BE2C (cell line): ENCODE measurements around the gene PRRT3.
"Not testable (repeated sequence)": the region's sequence is repeated elsewhere in the genome, so short reads cannot be mapped to it uniquely, and the experiment has no call there.

Experiments used
- DNase-seq: peaks from one replicate; pipeline ENCODE4 v3.0.0-alpha.2; 2020
- H3K27me3 ChIP-seq: fragments of 250-450 bp; sonication (Bioruptor Pico); 2 replicates; pipeline ENCODE4 v1.5.1; 2020; ENCODE audit warnings: mild to moderate bottlenecking
- H3K36me3 ChIP-seq: fragments of 250-450 bp; sonication (Bioruptor Pico); 2 replicates; pipeline ENCODE4 v1.5.1; 2020; ENCODE audit warnings: mild to moderate bottlenecking
- H3K4me1 ChIP-seq: fragments of 250-450 bp; sonication (Bioruptor Pico); 2 replicates; pipeline ENCODE4 v1.5.1; 2020
- H3K4me3 ChIP-seq: 2 replicates; pipeline ENCODE4 v1.5.1; 2011; ENCODE audit warnings: low read depth, low read length
- H3K9me3 ChIP-seq: fragments of 250-450 bp; sonication (Bioruptor Pico); 2 replicates; pipeline ENCODE4 v1.5.1; 2020
- CTCF ChIP-seq: IDR thresholded peaks from 2 replicates; pipeline ENCODE4 v1.5.1; 2012; ENCODE audit warnings: mild to moderate bottlenecking, low read depth, low read length

Gene PRRT3

DNA sequence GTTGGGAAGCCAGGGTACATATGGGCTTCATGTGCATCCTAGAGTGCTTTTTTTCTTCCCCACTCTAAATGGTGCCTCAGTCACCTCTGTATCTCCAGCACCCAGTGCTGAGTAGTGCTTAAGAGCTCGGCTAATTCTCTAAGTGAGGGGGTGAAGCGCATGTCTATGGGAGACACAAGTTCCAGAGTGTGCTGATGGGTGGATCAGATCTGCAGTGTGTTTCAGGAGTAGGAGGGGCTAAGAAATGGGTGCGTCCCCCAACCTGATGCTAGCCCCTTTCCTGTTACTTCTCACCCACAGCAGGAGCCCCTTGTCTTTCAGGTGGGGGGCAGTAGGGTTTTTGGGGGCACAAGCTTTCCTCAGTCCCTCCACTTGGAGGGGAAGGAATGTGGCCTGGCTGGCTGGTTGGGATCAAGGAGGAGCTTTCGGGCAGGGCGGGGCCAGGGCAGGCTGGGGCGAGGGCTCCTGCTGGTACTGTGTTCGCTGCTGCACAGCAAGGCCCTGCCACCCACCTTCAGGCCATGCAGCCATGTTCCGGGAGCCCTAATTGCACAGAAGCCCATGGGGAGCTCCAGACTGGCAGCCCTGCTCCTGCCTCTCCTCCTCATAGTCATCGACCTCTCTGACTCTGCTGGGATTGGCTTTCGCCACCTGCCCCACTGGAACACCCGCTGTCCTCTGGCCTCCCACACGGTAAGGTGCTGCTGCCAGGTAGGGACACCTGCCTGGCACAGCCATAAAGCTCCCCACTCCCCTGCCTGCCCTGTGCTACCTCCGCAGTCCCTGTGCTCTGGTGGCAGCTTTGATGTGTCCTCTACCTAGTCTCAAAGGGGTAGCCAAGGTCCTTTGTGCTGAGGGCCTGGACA is 49.6 kb downstream of the PRRT3 start, which contains the start of gene IL17RE:
TSS of gene IL17RE (plus strand) at position 477 of the 866 bp plus-strand sequence. CDS start at position 562, 85 bp downstream.
- Histone ChIP-seq H3K4me3 (no peak within 1 kb of the TSS), H3K36me3 (no peaks in the 10 kb centered on the region), H3K27me3 (no peaks in the 10 kb centered on the region), H3K4me1 (no peaks in the 10 kb centered on the region), H3K9me3 (no peaks in the 10 kb centered on the region)
- no peak for DNase-seq
- TF ChIP-seq CTCF: no peak

DNA sequence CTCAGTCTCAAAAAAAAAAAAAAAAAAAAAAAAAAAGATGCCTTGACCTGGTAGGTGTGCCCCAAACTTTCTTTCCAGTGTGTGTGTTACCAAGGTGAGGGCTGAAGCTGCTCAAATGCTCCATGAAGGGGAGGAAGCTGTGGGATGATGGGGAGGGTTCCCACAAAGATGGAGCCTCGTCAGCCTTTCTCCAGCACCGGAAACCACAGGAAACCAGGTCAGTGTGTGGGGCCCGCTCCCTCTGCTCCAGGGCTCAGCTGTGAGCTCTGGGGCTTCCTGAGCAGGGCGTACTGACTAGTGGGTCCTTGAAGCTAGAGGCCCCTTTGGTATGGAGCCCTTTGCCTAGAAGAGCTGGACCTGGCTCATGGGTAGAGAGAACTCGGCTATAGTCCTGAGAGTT is 50.2 kb downstream of the PRRT3 start:
- no peaks in the 10 kb centered on the region for H3K36me3 ChIP-seq
- no peaks in the 10 kb centered on the region for H3K4me1 ChIP-seq
- no peak for DNase-seq
- H3K4me3 ChIP-seq: no peak overlapping the region
- H3K9me3 ChIP-seq: no peaks in the 10 kb centered on the region
- TF ChIP-seq CTCF: no peak
- no peaks in the 10 kb centered on the region for H3K27me3 ChIP-seq

DNA sequence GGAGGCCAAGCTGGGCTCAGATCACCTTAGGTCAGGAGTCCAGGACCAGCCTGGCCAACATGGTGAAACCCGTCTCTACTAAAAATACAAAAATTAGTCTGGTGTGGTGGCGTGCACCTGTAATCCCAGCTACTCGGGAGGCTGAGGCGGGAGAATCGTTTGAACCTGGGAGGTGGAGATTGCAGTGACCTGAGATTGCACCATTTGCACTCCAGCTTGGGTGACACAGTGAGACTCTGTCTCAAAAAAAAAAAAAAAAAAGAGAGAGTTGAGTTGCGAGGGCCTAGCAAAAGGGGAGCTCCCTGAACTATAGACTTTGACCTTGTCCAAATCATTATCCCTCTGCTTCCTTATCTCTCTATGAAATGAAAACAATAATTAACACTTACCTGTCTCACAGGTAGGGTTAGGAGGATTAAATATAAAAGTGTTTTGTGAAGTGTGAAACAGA is 51.2 kb downstream of the PRRT3 start:
- not testable (repeated sequence) for H3K4me1 ChIP-seq, DNase-seq, H3K4me3 ChIP-seq, H3K36me3 ChIP-seq, H3K9me3 ChIP-seq, H3K27me3 ChIP-seq

GRCh38 chr3:9899289-9899791 is 52.9 kb downstream of the PRRT3 start:
- Histone ChIP-seq H3K4me3 (no peak overlapping the region), H3K36me3 (no peaks in the 10 kb centered on the region), H3K27me3 (no peaks in the 10 kb centered on the region), H3K4me1 (no peaks in the 10 kb centered on the region), H3K9me3 (no peaks in the 10 kb centered on the region)
- TF ChIP-seq CTCF: no peak
- DNase-seq: no peak

DNA sequence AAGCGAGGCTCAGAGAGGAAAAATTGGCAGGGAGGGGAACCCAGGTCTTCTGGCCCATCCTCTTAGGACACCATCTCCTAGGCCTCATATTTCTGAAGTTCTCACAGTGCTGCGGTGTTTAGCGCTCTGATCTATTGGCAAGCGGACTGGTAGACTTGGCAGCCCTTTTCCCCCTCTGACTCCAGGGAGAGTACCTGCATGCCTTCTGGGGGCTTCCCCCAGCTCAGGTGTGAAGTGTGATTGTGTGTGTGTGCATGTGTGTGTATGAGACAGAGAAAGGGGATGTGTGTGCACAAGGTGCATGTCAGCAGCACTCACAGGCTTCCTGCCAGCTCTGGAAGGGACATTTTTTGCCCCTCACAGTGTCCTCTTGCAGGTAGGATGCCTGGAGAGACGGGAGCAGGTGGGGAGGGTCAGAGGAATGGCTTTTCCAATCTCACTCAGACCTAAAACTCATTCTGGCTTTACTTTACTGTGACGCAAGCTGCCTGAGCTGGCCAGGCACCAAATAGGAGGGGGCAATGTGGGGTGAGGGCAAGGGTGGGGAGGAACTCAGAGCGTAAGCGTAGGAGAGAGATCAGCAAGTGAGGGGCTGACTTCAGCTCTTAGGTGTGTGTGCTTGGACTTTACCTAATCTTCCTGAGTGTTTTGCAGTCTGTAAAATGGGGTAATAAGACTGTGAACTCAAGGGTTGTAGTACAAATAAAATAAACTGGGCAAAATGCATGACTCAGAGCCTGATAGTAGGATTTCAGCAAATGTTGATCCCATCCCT is 53.6 kb downstream of the PRRT3 start:
- no peak for DNase-seq

More for the DNA sequence above, 53.6 kb downstream of the PRRT3 start:
- TF ChIP-seq CTCF: no peak
- Histone ChIP-seq H3K4me3 (no peak overlapping the region), H3K9me3 (no peaks in the 10 kb centered on the region), H3K27me3 (no peaks in the 10 kb centered on the region), H3K36me3 (peaks cover 1% of the 10 kb centered on the region; the same call in 1 of the 2 replicates), H3K4me1 (no peaks in the 10 kb centered on the region)
